Activated naive CD8-positive, alpha-beta T cell treated with anti-CD3 and anti-CD28 coated beads, Interleukin-2, amount 10 ng/mL, durations not matched to agents 7 days and 5 days (primary cell): Measurements from ENCODE around the gene SEMA3G. TPM values are rescaled to one million over a fixed set of nuclear protein-coding genes. Genes with fewer than 3 reads are reported as not detected.

Experiments
- ATAC-seq: fragments of 150-1000 bp; cut with Tn5 transposase; one replicate; pipeline ENCODE4 v1.10.0; 2021; ENCODE audit warnings: low read depth, moderate library complexity
- POLR2A ChIA-PET: fragments of 350-600 bp; sonication (Branson Sonifier 250); formaldehyde crosslinking; loops from one replicate; lab custom pipeline; 2021; ENCODE audit warnings: antibody characterized with exemption; lab: Charles Lee
- DNase-seq: peaks from one replicate; pipeline ENCODE4 v3.0.0; 2021
- H3K27ac Mint-ChIP-seq: one replicate; pipeline ENCODE4 v1.8.0; 2022; ENCODE audit warnings: mild to moderate bottlenecking, mixed read lengths
- H3K27me3 Mint-ChIP-seq: one replicate; pipeline ENCODE4 v1.8.0; 2022; ENCODE audit warnings: mild to moderate bottlenecking, moderate library complexity, mixed read lengths
- H3K36me3 Mint-ChIP-seq: one replicate; pipeline ENCODE4 v1.8.0; 2021; ENCODE audit warnings: mild to moderate bottlenecking, mixed read lengths
- H3K4me1 Mint-ChIP-seq: one replicate; pipeline ENCODE4 v1.8.0; 2021; ENCODE audit warnings: mixed read lengths
- H3K4me3 Mint-ChIP-seq: one replicate; pipeline ENCODE4 v1.8.0; 2022; ENCODE audit warnings: mild to moderate bottlenecking, moderate library complexity, mixed read lengths
- H3K9me3 Mint-ChIP-seq: one replicate; pipeline ENCODE4 v1.8.0; 2021; ENCODE audit warnings: mixed read lengths
- total RNA-seq, 2 experiments: library from RNA; stranded (reverse); gene quantifications; one replicate each; pipeline ENCODE4 v1.2.3, GENCODE V29; 2021

Gene SEMA3G
- total RNA-seq: under 1 TPM; 0.06 to 0.09 TPM

GRCh38 chr3:52444860-52445793 is at the start of gene SEMA3G:
TSS of gene SEMA3G (minus strand) at chr3:52445103. CDS start at chr3:52445027, 76 bp downstream.
- POLR2A ChIA-PET: interaction anchor here (1.5 to 1.6 kb wide), 2 partner anchors 33 to 213 kb away, joined by 4 to 6 read pairs; no protein-coding TSS in a partner anchor
- Mint-ChIP-seq H3K9me3 (no peaks in the 10 kb centered on the region), H3K27ac (peak within 1 kb of the TSS; percentile 78), H3K27me3 (no peaks in the 10 kb centered on the region), H3K4me1 (peaks cover 7% of the 10 kb centered on the region), H3K4me3 (no peak within 1 kb of the TSS), H3K36me3 (no peaks in the 10 kb centered on the region)
- peak; percentile 82 for DNase-seq
- peak; percentile 94 for ATAC-seq

GRCh38 chr3:52494445-52494844 is 49.5 kb upstream of the SEMA3G start:
- Mint-ChIP-seq H3K4me3 (no peak overlapping the region), H3K27me3 (no peaks in the 10 kb centered on the region), H3K4me1 (no peaks in the 10 kb centered on the region), H3K27ac (no peak overlapping the region), H3K36me3 (peaks cover 4% of the 10 kb centered on the region), H3K9me3 (no peaks in the 10 kb centered on the region)
- no peak for DNase-seq
- POLR2A ChIA-PET: no interaction called here
- ATAC-seq: no peak

- POLR2A ChIA-PET: no interaction called here
- no peaks in the 10 kb centered on the region for H3K27me3 Mint-ChIP-seq
- H3K4me3 Mint-ChIP-seq: no peak overlapping the region
- ATAC-seq (no peak), DNase-seq (no peak)
- H3K27ac Mint-ChIP-seq: no peak overlapping the region
- no peaks in the 10 kb centered on the region for H3K9me3 Mint-ChIP-seq
- H3K4me1 Mint-ChIP-seq: no peaks in the 10 kb centered on the region
- H3K36me3 Mint-ChIP-seq: peaks cover 4% of the 10 kb centered on the region
These were observed 48.5 kb upstream of the SEMA3G start for GRCh38 chr3:52493232-52494017.

- H3K27me3 Mint-ChIP-seq: no peaks in the 10 kb centered on the region
- H3K27ac Mint-ChIP-seq: no peak overlapping the region
- no peak overlapping the region for H3K4me3 Mint-ChIP-seq
- peaks cover 5% of the 10 kb centered on the region for H3K36me3 Mint-ChIP-seq
- POLR2A ChIA-PET: no interaction called here
- DNase-seq (no peak), ATAC-seq (no peak)
- no peaks in the 10 kb centered on the region for H3K9me3 Mint-ChIP-seq
- H3K4me1 Mint-ChIP-seq: no peaks in the 10 kb centered on the region
These were observed 47.2 kb upstream of the SEMA3G start for GRCh38 chr3:52492059-52492458.

GRCh38 chr3:52490939-52491526 is 46.1 kb upstream of the SEMA3G start:
- Mint-ChIP-seq H3K4me3 (no peak overlapping the region), H3K4me1 (no peaks in the 10 kb centered on the region), H3K36me3 (peaks cover 5% of the 10 kb centered on the region), H3K27me3 (no peaks in the 10 kb centered on the region), H3K27ac (no peak overlapping the region), H3K9me3 (no peaks in the 10 kb centered on the region)
- POLR2A ChIA-PET: no interaction called here
- ATAC-seq (no peak), DNase-seq (no peak)

GRCh38 chr3:52490035-52490938 is 45.4 kb upstream of the SEMA3G start:
- H3K9me3 Mint-ChIP-seq: no peaks in the 10 kb centered on the region
- POLR2A ChIA-PET: no interaction called here
- no peaks in the 10 kb centered on the region for H3K27me3 Mint-ChIP-seq
- no peak overlapping the region for H3K27ac Mint-ChIP-seq
- no peak for ATAC-seq
- peaks cover 5% of the 10 kb centered on the region for H3K36me3 Mint-ChIP-seq
- H3K4me3 Mint-ChIP-seq: no peak overlapping the region
- no peaks in the 10 kb centered on the region for H3K4me1 Mint-ChIP-seq
- no peak for DNase-seq

- Mint-ChIP-seq H3K27me3 (no peaks in the 10 kb centered on the region), H3K9me3 (no peaks in the 10 kb centered on the region), H3K36me3 (peaks cover 5% of the 10 kb centered on the region), H3K27ac (no peak overlapping the region), H3K4me3 (no peak overlapping the region), H3K4me1 (no peaks in the 10 kb centered on the region)
- DNase-seq (no peak), ATAC-seq (no peak)
- POLR2A ChIA-PET: interaction anchor here (0.6 kb wide), 1 partner anchor 1944 kb away, joined by 6 read pairs; no protein-coding TSS in a partner anchor
These were observed 44.5 kb upstream of the SEMA3G start for GRCh38 chr3:52489453-52489852.

GRCh38 chr3:52488746-52489145 is 43.8 kb upstream of the SEMA3G start:
- H3K36me3 Mint-ChIP-seq: peaks cover 5% of the 10 kb centered on the region
- DNase-seq (no peak), ATAC-seq (no peak)
- H3K4me1 Mint-ChIP-seq: no peaks in the 10 kb centered on the region
- H3K27ac Mint-ChIP-seq: no peak overlapping the region
- POLR2A ChIA-PET: interaction anchor here (0.6 kb wide), 1 partner anchor 1943 kb away, joined by 6 read pairs; no protein-coding TSS in a partner anchor
- no peaks in the 10 kb centered on the region for H3K27me3 Mint-ChIP-seq
- no peak overlapping the region for H3K4me3 Mint-ChIP-seq
- H3K9me3 Mint-ChIP-seq: no peaks in the 10 kb centered on the region

GRCh38 chr3:52487788-52488691 is 43.1 kb upstream of the SEMA3G start:
- ATAC-seq (no peak), DNase-seq (no peak)
- Mint-ChIP-seq H3K27ac (no peak overlapping the region), H3K4me3 (no peak overlapping the region), H3K9me3 (no peaks in the 10 kb centered on the region), H3K4me1 (no peaks in the 10 kb centered on the region), H3K36me3 (peaks cover 5% of the 10 kb centered on the region), H3K27me3 (no peaks in the 10 kb centered on the region)
- POLR2A ChIA-PET: no interaction called here

GRCh38 chr3:52487050-52487787 is 42.3 kb upstream of the SEMA3G start:
- H3K36me3 Mint-ChIP-seq: peaks cover 2% of the 10 kb centered on the region
- POLR2A ChIA-PET: no interaction called here
- H3K27me3 Mint-ChIP-seq: no peaks in the 10 kb centered on the region
- no peaks in the 10 kb centered on the region for H3K4me1 Mint-ChIP-seq
- no peak for DNase-seq
- no peak overlapping the region for H3K4me3 Mint-ChIP-seq
- H3K9me3 Mint-ChIP-seq: no peaks in the 10 kb centered on the region
- H3K27ac Mint-ChIP-seq: no peak overlapping the region
- no peak for ATAC-seq

- DNase-seq (no peak), ATAC-seq (no peak)
- H3K36me3 Mint-ChIP-seq: peaks cover 5% of the 10 kb centered on the region
- no peaks in the 10 kb centered on the region for H3K4me1 Mint-ChIP-seq
- no peaks in the 10 kb centered on the region for H3K27me3 Mint-ChIP-seq
- POLR2A ChIA-PET: no interaction called here
- H3K9me3 Mint-ChIP-seq: no peaks in the 10 kb centered on the region
- H3K4me3 Mint-ChIP-seq: no peak overlapping the region
- H3K27ac Mint-ChIP-seq: no peak overlapping the region
These were observed 40.0 kb upstream of the SEMA3G start for GRCh38 chr3:52484680-52485461.
